ENCODE data around the gene NT5C3A. TPM values are rescaled to one million over a fixed set of nuclear protein-coding genes. Genes with fewer than 3 reads are reported as not detected.

The NT5C3A gene
- total RNA-seq, 1 experiment from 2014 or later, result 18.6 TPM

DNA sequence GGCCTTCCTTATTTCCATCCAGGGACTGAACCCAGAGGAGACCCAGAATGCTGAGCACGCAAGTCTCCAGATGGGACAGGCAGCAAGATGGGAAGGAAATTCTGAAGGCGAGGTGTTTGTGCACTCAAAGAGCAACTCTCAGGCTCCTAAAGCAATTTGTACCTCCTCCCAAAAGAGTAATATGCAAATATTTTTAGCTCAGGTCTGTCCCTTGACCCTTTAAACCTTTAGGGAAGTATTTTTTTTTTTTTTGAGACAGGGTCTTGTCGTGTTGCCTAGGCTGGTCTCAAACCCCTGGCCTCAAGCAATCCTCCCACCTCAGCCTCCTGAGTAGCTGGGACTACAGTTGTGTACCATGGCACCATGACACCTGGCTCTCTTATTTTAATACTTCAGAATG, 38.2 kb upstream of the NT5C3A start:
- ATAC-seq, result no peak
- Mint-ChIP-seq H3K9me3 (no peaks in the 10 kb centered on the region), H3K27ac (no peak overlapping the region), H3K27me3 (ENCODE audit: low read depth) (no peaks in the 10 kb centered on the region), H3K4me1 (no peaks in the 10 kb centered on the region), H3K4me3 (no peak overlapping the region), H3K36me3 (peaks cover 49% of the 10 kb centered on the region)
- DNase-seq (ENCODE audit: low spot score), result no peak
- ChIA-PET POLR2A (no interaction called here), CTCF (interaction anchor here (0.7 to 1.5 kb wide), 2 partner anchors 8 to 676 kb away, joined by 3 to 5 read pairs; partner anchors contain the start of gene RP9)
- TF ChIP-seq IRF2 (CRISPR knock-in tag; IDR thresholded peaks at IDR 0.05; ENCODE audit: borderline replicate concordance, low read depth), result no peak
- TF ChIP-seq, protein P1, sequence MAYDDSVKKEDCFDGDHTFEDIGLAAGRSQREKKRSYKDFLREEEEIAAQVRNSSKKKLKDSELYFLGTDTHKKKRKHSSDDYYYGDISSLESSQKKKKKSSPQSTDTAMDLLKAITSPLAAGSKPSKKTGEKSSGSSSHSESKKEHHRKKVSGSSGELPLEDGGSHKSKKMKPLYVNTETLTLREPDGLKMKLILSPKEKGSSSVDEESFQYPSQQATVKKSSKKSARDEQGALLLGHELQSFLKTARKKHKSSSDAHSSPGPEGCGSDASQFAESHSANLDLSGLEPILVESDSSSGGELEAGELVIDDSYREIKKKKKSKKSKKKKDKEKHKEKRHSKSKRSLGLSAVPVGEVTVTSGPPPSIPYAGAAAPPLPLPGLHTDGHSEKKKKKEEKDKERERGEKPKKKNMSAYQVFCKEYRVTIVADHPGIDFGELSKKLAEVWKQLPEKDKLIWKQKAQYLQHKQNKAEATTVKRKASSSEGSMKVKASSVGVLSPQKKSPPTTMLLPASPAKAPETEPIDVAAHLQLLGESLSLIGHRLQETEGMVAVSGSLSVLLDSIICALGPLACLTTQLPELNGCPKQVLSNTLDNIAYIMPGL (CRISPR knock-in tag; IDR thresholded peaks at IDR 0.05), result no peak
- TF ChIP-seq, protein P2, sequence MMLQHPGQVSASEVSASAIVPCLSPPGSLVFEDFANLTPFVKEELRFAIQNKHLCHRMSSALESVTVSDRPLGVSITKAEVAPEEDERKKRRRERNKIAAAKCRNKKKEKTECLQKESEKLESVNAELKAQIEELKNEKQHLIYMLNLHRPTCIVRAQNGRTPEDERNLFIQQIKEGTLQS (CRISPR knock-in tag; conservative IDR thresholded peaks at IDR 0.05), result no peak
- TF ChIP-seq, protein P3, sequence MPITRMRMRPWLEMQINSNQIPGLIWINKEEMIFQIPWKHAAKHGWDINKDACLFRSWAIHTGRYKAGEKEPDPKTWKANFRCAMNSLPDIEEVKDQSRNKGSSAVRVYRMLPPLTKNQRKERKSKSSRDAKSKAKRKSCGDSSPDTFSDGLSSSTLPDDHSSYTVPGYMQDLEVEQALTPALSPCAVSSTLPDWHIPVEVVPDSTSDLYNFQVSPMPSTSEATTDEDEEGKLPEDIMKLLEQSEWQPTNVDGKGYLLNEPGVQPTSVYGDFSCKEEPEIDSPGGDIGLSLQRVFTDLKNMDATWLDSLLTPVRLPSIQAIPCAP (CRISPR knock-in tag; IDR thresholded peaks at IDR 0.05), result no peak
- no peak for TF ChIP-seq TEAD1 (CRISPR knock-in tag; IDR thresholded peaks at IDR 0.05)
- no peak for TF ChIP-seq NFATC4 (CRISPR knock-in tag; IDR thresholded peaks at IDR 0.05)
- TF ChIP-seq, protein P4, sequence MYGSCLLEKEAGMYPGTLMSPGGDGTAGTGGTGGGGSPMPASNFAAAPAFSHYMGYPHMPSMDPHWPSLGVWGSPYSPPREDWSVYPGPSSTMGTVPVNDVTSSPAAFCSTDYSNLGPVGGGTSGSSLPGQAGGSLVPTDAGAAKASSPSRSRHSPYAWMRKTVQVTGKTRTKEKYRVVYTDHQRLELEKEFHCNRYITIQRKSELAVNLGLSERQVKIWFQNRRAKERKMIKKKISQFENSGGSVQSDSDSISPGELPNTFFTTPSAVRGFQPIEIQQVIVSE (CRISPR knock-in tag; IDR thresholded peaks at IDR 0.05; ENCODE audit: borderline replicate concordance), result no peak
- TF ChIP-seq ZBTB21 (CRISPR knock-in tag; IDR thresholded peaks at IDR 0.05; ENCODE audit: borderline replicate concordance), result no peak
- TF ChIP-seq ZNF263 (CRISPR knock-in tag; IDR thresholded peaks at IDR 0.05; ENCODE audit: low read depth), result no peak
- TF ChIP-seq ELF4 (CRISPR knock-in tag; IDR thresholded peaks at IDR 0.05; ENCODE audit: low read depth), result no peak
- no peak for TF ChIP-seq NR2C2 (CRISPR knock-in tag; IDR thresholded peaks at IDR 0.05)
- no peak for TF ChIP-seq FOXP1 (CRISPR knock-in tag; IDR thresholded peaks at IDR 0.05; ENCODE audit: borderline replicate concordance)
- no peak for TF ChIP-seq ETV6 (CRISPR knock-in tag; IDR thresholded peaks at IDR 0.05)
- TF ChIP-seq, protein P5, sequence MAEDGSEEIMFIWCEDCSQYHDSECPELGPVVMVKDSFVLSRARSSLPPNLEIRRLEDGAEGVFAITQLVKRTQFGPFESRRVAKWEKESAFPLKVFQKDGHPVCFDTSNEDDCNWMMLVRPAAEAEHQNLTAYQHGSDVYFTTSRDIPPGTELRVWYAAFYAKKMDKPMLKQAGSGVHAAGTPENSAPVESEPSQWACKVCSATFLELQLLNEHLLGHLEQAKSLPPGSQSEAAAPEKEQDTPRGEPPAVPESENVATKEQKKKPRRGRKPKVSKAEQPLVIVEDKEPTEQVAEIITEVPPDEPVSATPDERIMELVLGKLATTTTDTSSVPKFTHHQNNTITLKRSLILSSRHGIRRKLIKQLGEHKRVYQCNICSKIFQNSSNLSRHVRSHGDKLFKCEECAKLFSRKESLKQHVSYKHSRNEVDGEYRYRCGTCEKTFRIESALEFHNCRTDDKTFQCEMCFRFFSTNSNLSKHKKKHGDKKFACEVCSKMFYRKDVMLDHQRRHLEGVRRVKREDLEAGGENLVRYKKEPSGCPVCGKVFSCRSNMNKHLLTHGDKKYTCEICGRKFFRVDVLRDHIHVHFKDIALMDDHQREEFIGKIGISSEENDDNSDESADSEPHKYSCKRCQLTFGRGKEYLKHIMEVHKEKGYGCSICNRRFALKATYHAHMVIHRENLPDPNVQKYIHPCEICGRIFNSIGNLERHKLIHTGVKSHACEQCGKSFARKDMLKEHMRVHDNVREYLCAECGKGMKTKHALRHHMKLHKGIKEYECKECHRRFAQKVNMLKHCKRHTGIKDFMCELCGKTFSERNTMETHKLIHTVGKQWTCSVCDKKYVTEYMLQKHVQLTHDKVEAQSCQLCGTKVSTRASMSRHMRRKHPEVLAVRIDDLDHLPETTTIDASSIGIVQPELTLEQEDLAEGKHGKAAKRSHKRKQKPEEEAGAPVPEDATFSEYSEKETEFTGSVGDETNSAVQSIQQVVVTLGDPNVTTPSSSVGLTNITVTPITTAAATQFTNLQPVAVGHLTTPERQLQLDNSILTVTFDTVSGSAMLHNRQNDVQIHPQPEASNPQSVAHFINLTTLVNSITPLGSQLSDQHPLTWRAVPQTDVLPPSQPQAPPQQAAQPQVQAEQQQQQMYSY (CRISPR knock-in tag; IDR thresholded peaks at IDR 0.05), result no peak
- no peak for TF ChIP-seq EMX1 (CRISPR knock-in tag; IDR thresholded peaks at IDR 0.05)

DNA sequence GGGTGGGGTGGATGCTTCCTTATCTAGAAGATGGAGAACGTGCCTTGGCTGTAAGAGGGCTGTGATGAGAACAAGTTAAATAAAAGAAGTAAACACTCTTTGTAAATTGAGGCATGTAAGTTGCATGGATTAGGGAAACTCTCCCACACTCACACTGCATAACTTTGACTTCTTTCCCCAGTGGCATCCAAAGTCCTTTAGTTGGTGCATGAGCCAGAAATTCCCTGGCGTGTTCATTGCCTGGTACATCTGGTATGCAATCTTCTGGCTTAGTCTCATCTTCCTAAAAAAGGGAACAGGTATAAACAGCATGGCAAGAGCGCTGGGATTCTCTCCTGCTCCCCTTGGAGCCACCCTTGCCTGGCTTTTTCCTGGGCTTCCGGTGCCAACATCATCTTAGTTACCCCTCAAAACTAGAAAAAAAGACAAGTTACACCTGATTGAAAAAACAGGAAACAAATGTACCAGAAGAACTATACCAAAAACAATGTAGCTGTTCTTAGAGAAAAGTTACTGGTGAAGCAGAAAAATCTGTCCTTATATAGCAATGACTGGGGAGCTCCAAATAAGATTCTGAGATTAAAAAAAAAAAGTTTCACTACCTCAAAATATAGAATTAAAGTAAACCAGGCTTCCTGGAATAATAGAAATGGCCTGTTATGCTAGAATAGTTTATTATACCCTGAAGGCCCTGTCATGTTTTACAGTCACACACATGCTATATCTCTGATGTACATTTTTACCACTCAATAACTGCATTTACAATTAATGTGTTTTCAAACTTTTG, 36.8 kb upstream of the NT5C3A start:
- Mint-ChIP-seq H3K36me3 (peaks cover 57% of the 10 kb centered on the region), H3K27me3 (ENCODE audit: low read depth) (no peaks in the 10 kb centered on the region), H3K4me1 (no peaks in the 10 kb centered on the region), H3K4me3 (no peak overlapping the region), H3K9me3 (no peaks in the 10 kb centered on the region), H3K27ac (no peak overlapping the region)
- ChIA-PET POLR2A (no interaction called here), CTCF (interaction anchor here (1.5 kb wide), 1 partner anchor 10 kb away, joined by 5 read pairs; the partner anchor contains the start of gene RP9)
- no peak for DNase-seq (ENCODE audit: low spot score)
- no peak for ATAC-seq
- TF ChIP-seq ZNF219 (CRISPR knock-in tag; IDR thresholded peaks at IDR 0.05; ENCODE audit: borderline replicate concordance) (no peak), ZNF121 (CRISPR knock-in tag; IDR thresholded peaks at IDR 0.05) (no peak), SOX15 (CRISPR knock-in tag; IDR thresholded peaks at IDR 0.05) (no peak), ZNF423 (CRISPR knock-in tag; IDR thresholded peaks at IDR 0.05) (no peak), PRRX2 (CRISPR knock-in tag; IDR thresholded peaks at IDR 0.05) (no peak), ZNF671 (CRISPR knock-in tag; IDR thresholded peaks at IDR 0.05) (no peak)
- TF ChIP-seq, protein P6, sequence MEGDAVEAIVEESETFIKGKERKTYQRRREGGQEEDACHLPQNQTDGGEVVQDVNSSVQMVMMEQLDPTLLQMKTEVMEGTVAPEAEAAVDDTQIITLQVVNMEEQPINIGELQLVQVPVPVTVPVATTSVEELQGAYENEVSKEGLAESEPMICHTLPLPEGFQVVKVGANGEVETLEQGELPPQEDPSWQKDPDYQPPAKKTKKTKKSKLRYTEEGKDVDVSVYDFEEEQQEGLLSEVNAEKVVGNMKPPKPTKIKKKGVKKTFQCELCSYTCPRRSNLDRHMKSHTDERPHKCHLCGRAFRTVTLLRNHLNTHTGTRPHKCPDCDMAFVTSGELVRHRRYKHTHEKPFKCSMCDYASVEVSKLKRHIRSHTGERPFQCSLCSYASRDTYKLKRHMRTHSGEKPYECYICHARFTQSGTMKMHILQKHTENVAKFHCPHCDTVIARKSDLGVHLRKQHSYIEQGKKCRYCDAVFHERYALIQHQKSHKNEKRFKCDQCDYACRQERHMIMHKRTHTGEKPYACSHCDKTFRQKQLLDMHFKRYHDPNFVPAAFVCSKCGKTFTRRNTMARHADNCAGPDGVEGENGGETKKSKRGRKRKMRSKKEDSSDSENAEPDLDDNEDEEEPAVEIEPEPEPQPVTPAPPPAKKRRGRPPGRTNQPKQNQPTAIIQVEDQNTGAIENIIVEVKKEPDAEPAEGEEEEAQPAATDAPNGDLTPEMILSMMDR (IDR thresholded peaks at IDR 0.05), result no peak
- TF ChIP-seq, protein P7, sequence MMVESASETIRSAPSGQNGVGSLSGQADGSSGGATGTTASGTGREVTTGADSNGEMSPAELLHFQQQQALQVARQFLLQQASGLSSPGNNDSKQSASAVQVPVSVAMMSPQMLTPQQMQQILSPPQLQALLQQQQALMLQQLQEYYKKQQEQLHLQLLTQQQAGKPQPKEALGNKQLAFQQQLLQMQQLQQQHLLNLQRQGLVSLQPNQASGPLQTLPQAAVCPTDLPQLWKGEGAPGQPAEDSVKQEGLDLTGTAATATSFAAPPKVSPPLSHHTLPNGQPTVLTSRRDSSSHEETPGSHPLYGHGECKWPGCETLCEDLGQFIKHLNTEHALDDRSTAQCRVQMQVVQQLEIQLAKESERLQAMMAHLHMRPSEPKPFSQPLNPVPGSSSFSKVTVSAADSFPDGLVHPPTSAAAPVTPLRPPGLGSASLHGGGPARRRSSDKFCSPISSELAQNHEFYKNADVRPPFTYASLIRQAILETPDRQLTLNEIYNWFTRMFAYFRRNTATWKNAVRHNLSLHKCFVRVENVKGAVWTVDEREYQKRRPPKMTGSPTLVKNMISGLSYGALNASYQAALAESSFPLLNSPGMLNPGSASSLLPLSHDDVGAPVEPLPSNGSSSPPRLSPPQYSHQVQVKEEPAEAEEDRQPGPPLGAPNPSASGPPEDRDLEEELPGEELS (CRISPR knock-in tag; IDR thresholded peaks at IDR 0.05), result no peak

Data from WTC11 (cell line).